Liver (tissue), 9 donors: Measurements from ENCODE around the gene RFX8. TPM values are rescaled to one million over a fixed set of nuclear protein-coding genes. Genes with fewer than 3 reads are reported as not detected.

Experiments
- DNase-seq: peaks from one replicate; pipeline ENCODE4 v3.0.0-alpha.2; 2017; ENCODE audit warnings: low spot score
- H3K27ac ChIP-seq, 2 donors: one replicate each; pipeline ENCODE4 v1.7.0; 2013; ENCODE audit warnings: inconsistent platforms in 2 of 2, low read length in 2 of 2, control low read depth in 1 of 2, low read depth in 1 of 2, mild to moderate bottlenecking in 1 of 2
- H3K27me3 ChIP-seq, 4 donors: one replicate each; pipeline versions ENCODE4 v1.6.1 to v1.7.0; 2013; ENCODE audit warnings: low read length in 3 of 4, inconsistent platforms in 1 of 4, mild to moderate bottlenecking in 1 of 4, moderate library complexity in 1 of 4; ENCODE audit not compliant: control insufficient read depth in 4 of 4, insufficient read depth in 4 of 4
- H3K36me3 ChIP-seq, 4 donors: one replicate each; pipeline versions ENCODE4 v1.6.1 to v1.7.0; 2013; ENCODE audit warnings: low read length in 3 of 4, mild to moderate bottlenecking in 3 of 4, low read depth in 1 of 4, moderate library complexity in 1 of 4; ENCODE audit not compliant: control insufficient read depth in 4 of 4, insufficient read depth in 3 of 4
- H3K4me1 ChIP-seq, 4 donors: one replicate each; pipeline versions ENCODE4 v1.6.1 to v1.7.0; 2013; ENCODE audit warnings: low read length in 3 of 4, mild to moderate bottlenecking in 3 of 4, moderate library complexity in 1 of 4; ENCODE audit not compliant: control insufficient read depth in 4 of 4, insufficient read depth in 4 of 4
- H3K4me3 ChIP-seq, 3 donors: one replicate each; pipeline versions ENCODE4 v1.6.1 to v1.7.0; 2013; ENCODE audit warnings: low read length in 3 of 3, control low read depth in 1 of 3, low read depth in 1 of 3, mild to moderate bottlenecking in 1 of 3
- H3K9ac ChIP-seq, 2 donors: one replicate each; pipeline ENCODE4 v1.7.0; 2013; ENCODE audit warnings: low read length in 2 of 2, mild to moderate bottlenecking in 2 of 2, moderate library complexity in 2 of 2, control low read depth in 1 of 2, low read depth in 1 of 2
- H3K9me3 ChIP-seq, 4 donors: one replicate each; pipeline versions ENCODE4 v1.6.1 to v1.7.0; 2013; ENCODE audit warnings: low read length in 3 of 4; ENCODE audit not compliant: control insufficient read depth in 4 of 4
- ATF3 ChIP-seq: IDR thresholded peaks from 2 replicates; pipeline ENCODE4 v1.6.1; 2016; ENCODE audit warnings: antibody characterized with exemption
- CTCF ChIP-seq: fragments of 150-350 bp; IDR thresholded peaks from 2 replicates; pipeline ENCODE4 v1.5.1; 2017; ENCODE audit warnings: improper control_type of control experiment, low read depth, low read length; ENCODE audit not compliant: missing input control
- FOXA1 ChIP-seq: IDR thresholded peaks from 2 replicates; pipeline ENCODE4 v1.6.1; 2016; ENCODE audit warnings: antibody characterized with exemption
- FOXA2 ChIP-seq: IDR thresholded peaks from 2 replicates; pipeline ENCODE4 v1.6.1; 2016; ENCODE audit warnings: antibody characterized with exemption
- GABPA ChIP-seq, 2 donors: IDR thresholded peaks in 1 of 2; conservative IDR thresholded peaks in 1 of 2; 2 replicates each; pipeline ENCODE4 v1.6.1; 2016; ENCODE audit warnings: antibody characterized with exemption in 2 of 2, mild to moderate bottlenecking in 1 of 2, moderate library complexity in 1 of 2
- HNF4A ChIP-seq, 2 donors: conservative IDR thresholded peaks; 2 replicates each; pipeline ENCODE4 v1.6.1; 2016; ENCODE audit warnings: antibody characterized with exemption in 2 of 2, mild to moderate bottlenecking in 2 of 2
- HNF4G ChIP-seq: IDR thresholded peaks from 2 replicates; pipeline ENCODE4 v1.6.1; 2016; ENCODE audit warnings: antibody characterized with exemption
- JUND ChIP-seq, 2 donors: IDR thresholded peaks; 2 replicates each; pipeline ENCODE4 v1.6.1; 2016; ENCODE audit warnings: antibody characterized with exemption in 2 of 2
- MAX ChIP-seq: IDR thresholded peaks from 2 replicates; pipeline ENCODE4 v1.6.1; 2016; ENCODE audit warnings: antibody characterized with exemption
- NR2F2 ChIP-seq: IDR thresholded peaks from 2 replicates; pipeline ENCODE4 v1.6.1; 2016; ENCODE audit warnings: antibody characterized with exemption
- RAD21 ChIP-seq, 2 donors: IDR thresholded peaks; 2 replicates each; pipeline ENCODE4 v1.6.1; 2016; ENCODE audit warnings: antibody characterized with exemption in 2 of 2, mild to moderate bottlenecking in 2 of 2
- REST ChIP-seq: IDR thresholded peaks from 2 replicates; pipeline ENCODE4 v1.6.1; 2016; ENCODE audit warnings: antibody characterized with exemption, mild to moderate bottlenecking
- RXRA ChIP-seq, 2 donors: IDR thresholded peaks; 2 replicates each; pipeline ENCODE4 v1.6.1; 2017 to 2018; ENCODE audit warnings: antibody characterized with exemption in 2 of 2, mild to moderate bottlenecking in 1 of 2
- SP1 ChIP-seq: IDR thresholded peaks from 2 replicates; pipeline ENCODE4 v1.6.1; 2018; ENCODE audit warnings: antibody characterized with exemption, mild to moderate bottlenecking
- TAF1 ChIP-seq: conservative IDR thresholded peaks from 2 replicates; pipeline ENCODE4 v1.6.1; 2016; ENCODE audit warnings: antibody characterized with exemption, mild to moderate bottlenecking
- YY1 ChIP-seq: IDR thresholded peaks from 2 replicates; pipeline ENCODE4 v1.6.1; 2016; ENCODE audit warnings: antibody characterized with exemption, mild to moderate bottlenecking
- ZBTB33 ChIP-seq: IDR thresholded peaks from 2 replicates; pipeline ENCODE4 v1.6.1; 2016; ENCODE audit warnings: antibody characterized with exemption
- WGBS: extraction: QIAGEN DNeasy Blood & Tissue Kit; methylation state at CpG from one replicate; pipeline ENCODE4 v1.1.7; 2013; 5-methylcytosine and 5-hydroxymethylcytosine counted together
- polyA plus RNA-seq, 2 donors: library from polyadenylated mRNA; stranded (reverse) in 1 of 2; unstranded in 1 of 2; fragments of 200-250 nt in 1 of 2; fragments of >200 nt in 1 of 2; fragmentation: Nextera tagmentation in 1 of 2; extraction: Ambion mirVana in 1 of 2; gene quantifications; one replicate each; pipeline versions ENCODE4 v1.2.1 to v1.2.3, GENCODE V29; 2013 to 2015
- total RNA-seq, 2 donors: library from RNA; depleted of rRNA; stranded (reverse); fragments of >200 nt; gene quantifications; one replicate each; pipeline ENCODE4 v1.2.3, GENCODE V29; 2014
- donor health status: healthy.
- donor health status: healthy.
- donor health status: healthy.
- donor health status: healthy.
- donor health status: healthy.

RFX8 gene
- total and polyA plus RNA-seq, 4 donors = 0.08 to 0.09 (median 0.09) TPM; not detected in 1

GRCh38 chr2:101396316-101396717 is 78.6 kb downstream of the RFX8 start:
- no peak for DNase-seq
- Histone ChIP-seq H3K9me3 (no peaks in the 10 kb centered on the region), H3K27me3 (no peaks in the 10 kb centered on the region), H3K27ac (no peak overlapping the region), H3K36me3 (no peaks in the 10 kb centered on the region), H3K4me3 (no peak overlapping the region), H3K4me1 (no peaks in the 10 kb centered on the region), H3K9ac (no peak overlapping the region)
- no peak for TF ChIP-seq FOXA1
- no peak for TF ChIP-seq ATF3
- WGBS = 89% methylated on average over 2 of the region's 2 CpGs

- Histone ChIP-seq H3K4me1 (no peaks in the 10 kb centered on the region), H3K9me3 (no peaks in the 10 kb centered on the region), H3K4me3 (no peak overlapping the region), H3K27me3 (no peaks in the 10 kb centered on the region), H3K36me3 (no peaks in the 10 kb centered on the region), H3K9ac (no peak overlapping the region), H3K27ac (no peak overlapping the region)
- no peak for TF ChIP-seq NR2F2
- no peak for TF ChIP-seq CTCF
- no peak for TF ChIP-seq HNF4G
- TF ChIP-seq FOXA1 = no peak
- no peak for TF ChIP-seq SP1
- TF ChIP-seq YY1 = no peak
- TF ChIP-seq GABPA (IDR thresholded peaks at IDR 0.05 in 1 of 2, conservative IDR thresholded peaks at IDR 0.05 in 1 of 2) = no peak
- no peak for DNase-seq
- 90% methylated on average over 6 of the region's 6 CpGs for WGBS
These were observed 79.2 kb downstream of the RFX8 start for GRCh38 chr2:101395545-101396315.

- no peaks in the 10 kb centered on the region for H3K36me3 ChIP-seq
- no peak overlapping the region for H3K9ac ChIP-seq
- H3K9me3 ChIP-seq = no peaks in the 10 kb centered on the region
- H3K4me3 ChIP-seq = no peak overlapping the region
- H3K27me3 ChIP-seq = peaks cover 0 to 2% (median 0%) of the 10 kb centered on the region in 4 donors
- no peak for DNase-seq
- WGBS = 72% methylated on average over 4 of the region's 4 CpGs
- H3K27ac ChIP-seq = no peak overlapping the region
- peaks cover 6 to 15% (median 11%) of the 10 kb centered on the region in 4 donors for H3K4me1 ChIP-seq
- TF ChIP-seq HNF4A (conservative IDR thresholded peaks at IDR 0.05) (no peak), NR2F2 (no peak), CTCF (no peak), RAD21 (IDR thresholded peaks at IDR 0.05) (no peak), RXRA (IDR thresholded peaks at IDR 0.05) (no peak), ZBTB33 (no peak), MAX (no peak), REST (no peak), SP1 (no peak), YY1 (no peak), FOXA2 (no peak), GABPA (IDR thresholded peaks at IDR 0.05 in 1 of 2, conservative IDR thresholded peaks at IDR 0.05 in 1 of 2) (no peak), JUND (IDR thresholded peaks at IDR 0.05) (no peak), HNF4G (no peak), TAF1 (no peak), FOXA1 (no peak)
These were observed 86.7 kb downstream of the RFX8 start for GRCh38 chr2:101388232-101388631.
